RWPE1 (cell line): ENCODE data around the gene ATXN2.

Source experiments
- CTCF ChIA-PET: fragments of 350-600 bp; sonication (Branson Sonifier 250); formaldehyde crosslinking; extraction: SDS; loops from one replicate; lab custom pipeline; 2021; lab: Yijun Ruan, JAX
- POLR2A ChIA-PET: fragments of 400-600 bp; formaldehyde crosslinking; extraction: SDS; loops from one replicate; lab custom pipeline; 2020; ENCODE audit warnings: antibody characterized with exemption; ENCODE audit not compliant: low non-redundant PET; lab: Yijun Ruan, JAX
- DNase-seq: peaks from one replicate; pipeline ENCODE4 v3.0.0; 2012; ENCODE audit warnings: low spot score
- H3K27ac ChIP-seq: fragments of 450-650 bp; 2 replicates; pipeline ENCODE4 v1.5.1; 2017
- TF ChIP-seq, protein P1 (sequence below): fragments of 450-650 bp; conservative IDR thresholded peaks from 2 replicates; pipeline ENCODE4 v1.5.1; 2017; ENCODE audit warnings: low read depth, mild to moderate bottlenecking

Gene ATXN2

DNA sequence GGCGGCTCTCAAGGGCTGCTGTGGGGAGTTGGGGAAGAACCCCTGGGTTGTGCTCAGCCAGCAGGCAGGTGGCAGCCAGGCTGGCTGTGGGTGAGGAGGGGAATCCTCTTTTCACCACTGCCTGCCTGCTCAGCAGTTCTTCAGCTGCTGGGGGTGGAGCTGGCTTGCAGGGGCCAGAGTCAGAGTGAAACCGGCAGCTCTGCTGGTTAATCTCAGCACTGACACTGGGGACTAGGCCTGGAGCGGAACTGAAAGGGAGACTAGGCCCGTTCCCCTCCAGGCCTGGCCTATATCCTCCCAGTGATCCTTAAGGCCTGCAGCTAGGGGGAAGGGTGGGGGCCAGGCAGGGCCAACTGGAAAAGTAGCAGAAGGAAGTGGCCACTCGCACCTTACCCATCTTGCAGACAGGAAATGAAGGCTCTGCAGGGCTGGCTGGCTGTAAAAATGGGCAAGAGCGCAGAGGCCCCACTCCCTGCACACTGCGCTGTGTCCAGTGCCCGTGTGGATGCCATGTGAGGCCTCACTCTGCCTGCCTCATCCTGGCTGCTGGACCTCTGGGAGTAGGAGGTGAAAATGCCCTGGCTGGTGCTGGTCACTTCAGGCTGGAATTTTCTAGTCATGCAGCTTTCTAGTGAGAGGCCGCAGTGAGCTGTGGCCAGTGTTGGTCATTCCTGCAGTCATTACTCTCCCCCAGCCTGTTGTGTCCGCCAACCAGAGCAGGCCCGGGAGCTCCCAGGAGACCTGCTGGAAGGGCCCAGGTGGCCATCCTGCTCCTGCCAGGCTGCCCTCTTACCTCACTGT lies 154.0 kb downstream of the ATXN2 start:
- ChIA-PET POLR2A (interaction anchor here (0.7 kb wide), 1 partner anchor 18 kb away, joined by 3 read pairs; no protein-coding TSS in a partner anchor), CTCF (interaction anchor here (0.6 to 2.4 kb wide), 4 partner anchors 9 to 615 kb away, joined by 3 to 8 read pairs (median 4); no protein-coding TSS in a partner anchor)
- TF ChIP-seq, protein P1, sequence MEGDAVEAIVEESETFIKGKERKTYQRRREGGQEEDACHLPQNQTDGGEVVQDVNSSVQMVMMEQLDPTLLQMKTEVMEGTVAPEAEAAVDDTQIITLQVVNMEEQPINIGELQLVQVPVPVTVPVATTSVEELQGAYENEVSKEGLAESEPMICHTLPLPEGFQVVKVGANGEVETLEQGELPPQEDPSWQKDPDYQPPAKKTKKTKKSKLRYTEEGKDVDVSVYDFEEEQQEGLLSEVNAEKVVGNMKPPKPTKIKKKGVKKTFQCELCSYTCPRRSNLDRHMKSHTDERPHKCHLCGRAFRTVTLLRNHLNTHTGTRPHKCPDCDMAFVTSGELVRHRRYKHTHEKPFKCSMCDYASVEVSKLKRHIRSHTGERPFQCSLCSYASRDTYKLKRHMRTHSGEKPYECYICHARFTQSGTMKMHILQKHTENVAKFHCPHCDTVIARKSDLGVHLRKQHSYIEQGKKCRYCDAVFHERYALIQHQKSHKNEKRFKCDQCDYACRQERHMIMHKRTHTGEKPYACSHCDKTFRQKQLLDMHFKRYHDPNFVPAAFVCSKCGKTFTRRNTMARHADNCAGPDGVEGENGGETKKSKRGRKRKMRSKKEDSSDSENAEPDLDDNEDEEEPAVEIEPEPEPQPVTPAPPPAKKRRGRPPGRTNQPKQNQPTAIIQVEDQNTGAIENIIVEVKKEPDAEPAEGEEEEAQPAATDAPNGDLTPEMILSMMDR = no peak
- peak overlapping the region; percentile 75 for H3K27ac ChIP-seq
- no peak for DNase-seq

DNA sequence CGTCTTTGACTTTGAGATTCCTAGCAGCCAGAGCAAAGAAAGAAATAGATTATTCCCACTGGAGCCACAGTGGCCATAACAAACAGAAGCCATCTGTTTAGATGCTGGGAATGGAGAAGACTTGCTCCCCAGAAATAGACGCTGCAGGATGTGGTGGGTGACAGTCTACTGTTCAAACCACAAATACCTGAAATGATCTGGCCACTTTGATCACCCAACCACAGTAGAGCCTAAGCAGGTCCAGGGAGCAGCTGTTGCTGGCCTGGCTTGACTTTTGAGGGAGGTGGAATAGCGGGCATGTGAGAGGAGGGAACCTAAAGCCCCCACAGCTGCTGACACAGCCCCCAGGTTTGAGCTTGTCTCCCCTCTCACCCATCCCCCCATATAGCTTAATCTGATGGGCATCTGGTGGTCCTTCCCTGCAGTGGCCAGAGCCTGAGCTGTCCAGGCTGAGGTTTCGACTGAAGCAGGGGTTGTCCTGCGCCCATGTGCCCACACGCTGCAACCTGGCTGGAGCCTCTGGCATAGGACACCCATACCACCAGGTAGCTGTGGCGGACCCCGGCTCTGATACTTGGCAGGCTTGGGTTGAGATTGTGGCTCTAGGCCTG lies 154.7 kb downstream of the ATXN2 start:
- peak overlapping the region; percentile 75 for H3K27ac ChIP-seq
- DNase-seq = no peak
- TF ChIP-seq, protein P1 = no peak

DNA sequence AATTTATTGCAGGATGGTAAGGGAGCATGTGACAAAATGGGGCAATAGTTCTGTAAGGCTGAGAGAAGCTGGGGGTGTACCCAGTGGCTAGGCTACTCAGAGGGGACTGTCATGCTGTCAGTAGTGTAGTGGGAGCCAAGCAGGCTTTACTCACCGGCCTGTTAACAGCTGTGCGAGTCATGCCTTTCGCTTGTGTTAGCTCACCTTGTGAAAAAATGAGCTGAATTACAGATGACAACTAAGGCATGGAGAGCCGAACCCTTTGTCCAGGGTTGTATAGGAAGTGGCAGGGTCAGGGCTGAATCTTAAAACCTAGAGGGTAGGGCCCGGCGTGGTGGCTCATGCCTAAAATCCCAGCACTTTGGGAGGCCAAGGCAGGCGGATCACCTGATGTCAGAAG lies 155.5 kb downstream of the ATXN2 start:
- H3K27ac ChIP-seq = peak overlapping the region; percentile 75
- POLR2A ChIA-PET = no interaction called here
- CTCF ChIA-PET = interaction anchor here (0.7 to 3.2 kb wide), 3 partner anchors 8 to 47 kb away, joined by 3 to 15 read pairs (median 6); no protein-coding TSS in a partner anchor
- TF ChIP-seq, protein P1 = no peak
- DNase-seq = no peak

More for the DNA sequence above, 154.7 kb downstream of the ATXN2 start:
- CTCF ChIA-PET = interaction anchor here (0.6 to 2.4 kb wide), 5 partner anchors 9 to 614 kb away, joined by 3 to 8 read pairs (median 4); no protein-coding TSS in a partner anchor
- POLR2A ChIA-PET = no interaction called here

DNA sequence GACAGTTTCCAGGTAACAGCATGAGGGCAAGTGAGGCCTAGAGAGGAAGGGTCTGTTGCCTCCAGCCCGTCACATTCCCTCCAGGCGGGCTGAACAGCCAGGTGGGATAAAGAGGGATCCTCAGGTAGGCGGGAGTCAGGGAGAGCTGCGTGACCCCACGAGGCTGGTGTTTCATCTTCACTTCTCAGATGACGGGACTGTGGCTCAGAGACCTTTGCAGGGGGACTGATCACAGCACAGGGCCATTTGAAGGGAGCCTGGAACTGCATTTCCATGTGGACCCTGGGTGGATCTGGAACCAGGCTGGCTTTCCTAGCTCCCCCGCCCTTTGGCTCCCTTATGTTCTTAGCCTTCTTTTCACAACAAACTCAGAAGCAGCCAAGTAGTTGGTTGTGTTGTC lies 156.0 kb downstream of the ATXN2 start:
- CTCF ChIA-PET = interaction anchor here (1.1 to 3.2 kb wide), 3 partner anchors 9 to 230 kb away, joined by 3 to 15 read pairs (median 6); no protein-coding TSS in a partner anchor
- peak overlapping the region; percentile 75 for H3K27ac ChIP-seq
- TF ChIP-seq, protein P1 = no peak

DNA sequence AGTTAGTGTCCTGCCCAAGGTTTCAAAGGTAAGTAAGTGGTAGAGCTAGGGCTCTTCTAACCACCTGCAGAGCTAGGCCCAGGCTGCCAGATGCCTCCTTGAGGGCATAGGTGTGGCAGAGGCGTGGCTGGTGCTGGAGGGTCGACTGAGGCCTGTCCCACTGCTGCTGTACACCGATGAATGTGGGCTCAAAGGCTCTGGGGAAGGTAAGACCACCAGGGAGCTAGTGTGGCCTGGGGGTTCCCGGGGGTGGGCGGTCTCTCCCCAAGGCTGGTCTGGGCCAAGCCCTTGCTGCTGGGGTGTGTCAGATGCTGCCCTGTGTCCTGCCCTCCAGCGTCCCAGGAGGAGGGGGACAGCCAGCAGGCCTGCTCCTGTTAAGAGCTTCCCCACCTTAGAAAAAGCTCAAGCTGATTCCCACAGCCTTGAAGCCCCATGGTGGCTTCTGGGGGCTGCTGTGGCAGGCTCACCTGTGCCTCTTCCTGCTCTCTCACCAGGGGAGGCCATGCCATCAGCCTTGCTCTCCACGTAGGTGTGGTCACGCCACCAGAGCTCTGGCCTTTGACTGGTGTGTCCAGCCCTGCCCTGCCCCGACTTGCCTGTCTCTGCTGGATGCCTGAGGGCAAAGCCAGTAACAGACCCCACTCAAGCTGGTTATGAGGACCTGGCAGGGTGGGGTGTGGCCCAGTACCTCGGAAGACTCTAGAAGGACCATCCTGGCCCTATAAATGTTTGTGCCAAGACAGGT lies 156.6 kb downstream of the ATXN2 start:
- ChIA-PET POLR2A (no interaction called here), CTCF (interaction anchor here (0.6 to 3.2 kb wide), 4 partner anchors 9 to 230 kb away, joined by 3 to 15 read pairs (median 4); no protein-coding TSS in a partner anchor)
- TF ChIP-seq, protein P1 = no peak
- peak overlapping the region; percentile 75 for H3K27ac ChIP-seq
- no peak for DNase-seq

More for the DNA sequence above, 156.0 kb downstream of the ATXN2 start:
- no peak for DNase-seq
- POLR2A ChIA-PET = no interaction called here
